Measurements from ENCODE around the gene MOB3B. TPM values are rescaled to one million over a fixed set of nuclear protein-coding genes. Genes with fewer than 3 reads are reported as not detected.
A peak's percentile ranks its signal among the peaks of the same experiment; 100 is the strongest.

MOB3B gene
- total RNA-seq, 1 experiment from 2014 or later: 2.6 TPM

DNA sequence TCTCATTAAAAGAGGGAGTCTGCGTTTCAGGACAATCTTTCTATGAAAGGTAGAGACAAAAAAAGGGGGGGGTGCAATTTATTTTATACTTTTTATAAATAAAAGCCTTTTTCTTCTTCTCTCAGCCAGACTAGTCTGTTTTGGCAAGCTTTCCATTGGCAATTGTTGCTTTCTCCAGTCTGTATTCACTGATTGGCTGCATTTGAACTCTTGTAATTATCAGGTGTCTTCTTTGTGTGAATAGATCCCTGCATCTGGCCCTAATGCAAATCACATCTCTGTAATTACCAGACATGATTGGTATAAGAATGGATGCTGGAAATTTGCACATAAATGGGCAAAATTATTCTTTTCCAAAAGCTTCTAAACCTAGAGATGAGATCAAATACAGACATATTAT, 225.1 kb downstream of the MOB3B start:
- H4K20me1 ChIP-seq (ENCODE audit: low read length): no peaks in the 10 kb centered on the region
- H3K4me3 ChIP-seq (ENCODE audit: low read length): no peak overlapping the region
- ATAC-seq (no peak), DNase-seq (no peak)
- H3K9me3 ChIP-seq (ENCODE audit: low read length): no peaks in the 10 kb centered on the region
- H3K4me2 ChIP-seq (ENCODE audit: low read length): no peak overlapping the region
- no peak overlapping the region for H3K27ac ChIP-seq (ENCODE audit: low read length)
- CTCF ChIA-PET: no interaction called here
- H3K9ac ChIP-seq (ENCODE audit: low read length): no peak overlapping the region
- POLR2A ChIA-PET (ENCODE audit: unreplicated experiment): no interaction called here
- no peaks in the 10 kb centered on the region for H3K4me1 ChIP-seq (ENCODE audit: insufficient read depth, low read length)
- H3K27me3 ChIP-seq (ENCODE audit: low read length): no peaks in the 10 kb centered on the region
- no peaks in the 10 kb centered on the region for H3K9me2 ChIP-seq (replicated peaks; ENCODE audit: low read length)
- no peaks in the 10 kb centered on the region for H3K36me3 ChIP-seq (ENCODE audit: low read depth, low read length)
- intact Hi-C loops (cut with micrococcal nuclease): no loop called here
- TF ChIP-seq EZH2 (IDR thresholded peaks at IDR 0.05; ENCODE audit: low read length, unreplicated experiment) (no peak), CTCF (conservative IDR thresholded peaks at IDR 0.05; ENCODE audit: low read depth, low read length) (no peak), EZH2phosphoT487 (IDR thresholded peaks at IDR 0.05; ENCODE audit: borderline replicate concordance, low read length) (no peak)
- H2AFZ ChIP-seq (ENCODE audit: low read length): no peak overlapping the region
- no peaks in the 10 kb centered on the region for H3F3A ChIP-seq (ENCODE audit: low read length, unreplicated experiment)
- no TSS peak for BruUV-seq (replicated peaks)
- H3K79me2 ChIP-seq (ENCODE audit: low read length): no peaks in the 10 kb centered on the region

DNA sequence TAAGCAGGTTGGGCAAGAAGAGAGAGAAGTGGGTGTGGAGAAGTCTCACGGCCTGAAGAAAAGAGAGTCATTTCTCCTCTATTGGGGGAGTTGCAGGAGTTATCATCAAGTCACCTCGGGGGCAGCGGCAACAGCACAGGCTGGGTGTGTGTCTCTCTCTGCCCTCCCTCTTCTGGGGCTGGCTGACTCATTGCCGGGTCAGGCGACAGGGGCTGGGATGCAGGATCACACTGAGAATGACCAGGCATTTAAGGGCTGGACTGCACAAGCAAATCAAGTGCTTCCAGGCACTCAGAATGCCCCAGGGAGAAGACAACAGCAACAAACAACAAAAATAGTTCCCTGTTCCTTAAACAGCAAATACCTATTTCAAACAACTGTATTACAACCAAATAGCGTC, 226.4 kb downstream of the MOB3B start:
- no peaks in the 10 kb centered on the region for H3K27me3 ChIP-seq (ENCODE audit: low read length)
- H3K36me3 ChIP-seq (ENCODE audit: low read depth, low read length): no peaks in the 10 kb centered on the region
- H3K79me2 ChIP-seq (ENCODE audit: low read length): no peaks in the 10 kb centered on the region
- H3F3A ChIP-seq (ENCODE audit: low read length, unreplicated experiment): no peaks in the 10 kb centered on the region
- H3K4me2 ChIP-seq (ENCODE audit: low read length): peak overlapping the region; percentile 54
- peak overlapping the region; percentile 70 for H2AFZ ChIP-seq (ENCODE audit: low read length)
- DNase-seq (peak; percentile 30), ATAC-seq (peak; percentile 74)
- H3K9me2 ChIP-seq (replicated peaks; ENCODE audit: low read length): no peaks in the 10 kb centered on the region
- no TSS peak for BruUV-seq (replicated peaks)
- no peak overlapping the region for H3K27ac ChIP-seq (ENCODE audit: low read length)
- no peak overlapping the region for H3K9ac ChIP-seq (ENCODE audit: low read length)
- TF ChIP-seq EZH2phosphoT487 (IDR thresholded peaks at IDR 0.05; ENCODE audit: borderline replicate concordance, low read length): no peak
- no peak for TF ChIP-seq CTCF (conservative IDR thresholded peaks at IDR 0.05; ENCODE audit: low read depth, low read length)
- no peak for TF ChIP-seq EZH2 (IDR thresholded peaks at IDR 0.05; ENCODE audit: low read length, unreplicated experiment)
- H3K4me3 ChIP-seq (ENCODE audit: low read length): peak overlapping the region; percentile 21; the same call in 1 of the 2 replicates
- ChIA-PET CTCF (no interaction called here), POLR2A (ENCODE audit: unreplicated experiment) (no interaction called here)
- intact Hi-C loops (cut with micrococcal nuclease): no loop called here
- H3K9me3 ChIP-seq (ENCODE audit: low read length): no peaks in the 10 kb centered on the region
- H3K4me1 ChIP-seq (ENCODE audit: insufficient read depth, low read length): no peaks in the 10 kb centered on the region
- H4K20me1 ChIP-seq (ENCODE audit: low read length): no peaks in the 10 kb centered on the region

DNA sequence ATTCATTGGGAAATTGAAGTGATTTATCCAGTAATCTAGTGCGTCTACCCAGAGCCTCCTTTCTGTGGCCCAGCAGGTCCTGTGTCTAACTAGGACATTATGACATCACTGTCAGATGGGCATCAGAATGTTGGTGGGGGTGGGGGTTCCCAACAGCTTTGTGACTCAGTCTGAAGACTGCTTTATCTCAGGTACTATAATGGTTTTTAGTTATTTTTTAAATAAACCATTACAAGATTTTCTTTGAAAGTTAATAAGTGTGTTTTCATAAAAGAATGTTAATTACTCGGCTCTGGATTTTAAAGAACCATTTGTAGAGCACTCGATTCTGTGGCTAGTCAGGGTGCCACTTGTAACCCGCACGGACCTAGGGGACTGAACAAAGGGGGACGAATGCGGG, 232.6 kb downstream of the MOB3B start, which contains the start of gene EQTN:
TSS of gene EQTN (minus strand) at position 101 of the 400 bp plus-strand sequence. CDS start at position 6, 95 bp downstream.
- Histone ChIP-seq H3K4me1 (ENCODE audit: insufficient read depth, low read length) (no peaks in the 10 kb centered on the region), H3K9me3 (ENCODE audit: low read length) (no peaks in the 10 kb centered on the region), H3K4me3 (ENCODE audit: low read length) (no peak within 1 kb of the TSS), H3K79me2 (ENCODE audit: low read length) (no peaks in the 10 kb centered on the region), H3F3A (ENCODE audit: low read length, unreplicated experiment) (no peaks in the 10 kb centered on the region), H2AFZ (ENCODE audit: low read length) (no peak within 1 kb of the TSS), H4K20me1 (ENCODE audit: low read length) (no peaks in the 10 kb centered on the region), H3K27ac (ENCODE audit: low read length) (no peak within 1 kb of the TSS), H3K4me2 (ENCODE audit: low read length) (no peak within 1 kb of the TSS), H3K27me3 (ENCODE audit: low read length) (no peaks in the 10 kb centered on the region; the same call in 1 of the 2 replicates), H3K36me3 (ENCODE audit: low read depth, low read length) (no peaks in the 10 kb centered on the region), H3K9ac (ENCODE audit: low read length) (no peak within 1 kb of the TSS), H3K9me2 (replicated peaks; ENCODE audit: low read length) (no peaks in the 10 kb centered on the region)
- no TSS peak for BruUV-seq (replicated peaks)
- CTCF ChIA-PET: no interaction called here
- DNase-seq (no peak), ATAC-seq (no peak)
- intact Hi-C loops (cut with micrococcal nuclease): no loop called here
- POLR2A ChIA-PET (ENCODE audit: unreplicated experiment): interaction anchor here (0.6 kb wide), 1 partner anchor 88 kb away, joined by 5 read pairs; no protein-coding TSS in a partner anchor
- no peak for TF ChIP-seq CTCF (conservative IDR thresholded peaks at IDR 0.05; ENCODE audit: low read depth, low read length)
- no peak for TF ChIP-seq EZH2phosphoT487 (IDR thresholded peaks at IDR 0.05; ENCODE audit: borderline replicate concordance, low read length)
- TF ChIP-seq EZH2 (IDR thresholded peaks at IDR 0.05; ENCODE audit: low read length, unreplicated experiment): no peak

Measured in PC-3 (cell line).